ENCODE data around the gene SSH3. TPM values are rescaled to one million over a fixed set of nuclear protein-coding genes. Genes with fewer than 3 reads are reported as not detected.
A peak's percentile ranks its signal among the peaks of the same experiment; 100 is the strongest.

SSH3 gene
- total RNA-seq, 3 donors from 2014 or later: 55.8 to 87.0 (median 57.6) TPM

- peak; percentile 83 to 90 (median 90) for DNase-seq
These were observed 40.3 kb upstream of the SSH3 start for GRCh38 chr11:67262731-67263675.

GRCh38 chr11:67264260-67264659 is 39.1 kb upstream of the SSH3 start:
- Histone ChIP-seq H3K4me1 (ENCODE audit: low read depth) (peaks cover 47% of the 10 kb centered on the region), H3K36me3 (ENCODE audit: low read depth) (no peaks in the 10 kb centered on the region), H3K9me3 (no peaks in the 10 kb centered on the region), H3K4me3 (no peak overlapping the region)
- DNase-seq: no peak
- intact Hi-C loops (cut with DNase I, micrococcal nuclease): loop anchor here in 1 of 2 donors (5.0 kb wide), 1 partner anchor 63 kb away; no protein-coding TSS in a partner anchor
- no peak for ATAC-seq
- TF ChIP-seq CTCF (IDR thresholded peaks at IDR 0.05): no peak

More at GRCh38 chr11:67262731-67263675, 40.3 kb upstream of the SSH3 start:
- Histone ChIP-seq H3K4me1 (ENCODE audit: low read depth) (peaks cover 34% of the 10 kb centered on the region), H3K4me3 (no peak overlapping the region), H3K36me3 (ENCODE audit: low read depth) (no peaks in the 10 kb centered on the region), H3K9me3 (no peaks in the 10 kb centered on the region)
- peak; percentile 63 for ATAC-seq
- peak; percentile 71 for TF ChIP-seq CTCF (IDR thresholded peaks at IDR 0.05)
- intact Hi-C loops (cut with DNase I, micrococcal nuclease): loop anchor here in 1 of 2 donors (5.0 kb wide), 1 partner anchor 64 kb away; no protein-coding TSS in a partner anchor

- intact Hi-C loops (cut with DNase I, micrococcal nuclease): loop anchor here in 1 of 2 donors (5.0 kb wide), 2 partner anchors 52 to 62 kb away; no protein-coding TSS in a partner anchor
- Histone ChIP-seq H3K36me3 (ENCODE audit: low read depth) (no peaks in the 10 kb centered on the region), H3K4me3 (no peak overlapping the region), H3K4me1 (ENCODE audit: low read depth) (peaks cover 55% of the 10 kb centered on the region), H3K9me3 (no peaks in the 10 kb centered on the region)
- no peak for ATAC-seq
- peak in 1 of 3 donors; percentile 56 for DNase-seq
- no peak for TF ChIP-seq CTCF (IDR thresholded peaks at IDR 0.05)
These were observed 38.3 kb upstream of the SSH3 start for GRCh38 chr11:67264877-67265632.

GRCh38 chr11:67265633-67266448 is 37.5 kb upstream of the SSH3 start:
- Histone ChIP-seq H3K9me3 (no peaks in the 10 kb centered on the region), H3K4me1 (ENCODE audit: low read depth) (peaks cover 62% of the 10 kb centered on the region), H3K4me3 (no peak overlapping the region), H3K36me3 (ENCODE audit: low read depth) (no peaks in the 10 kb centered on the region)
- peak; percentile 84 to 91 (median 86) for DNase-seq
- intact Hi-C loops (cut with DNase I, micrococcal nuclease): loop anchor here in 1 of 2 donors (5.0 kb wide), 1 partner anchor 51 kb away; no protein-coding TSS in a partner anchor
- TF ChIP-seq CTCF (IDR thresholded peaks at IDR 0.05): peak; percentile 74
- ATAC-seq: peak; percentile 60
